ENCODE measurements around the gene RAD54L. TPM values are rescaled to one million over a fixed set of nuclear protein-coding genes. Genes with fewer than 3 reads are reported as not detected.

RAD54L gene
- total and polyA plus RNA-seq, 2 of the 4 experiments (the other 2 are of a cell fraction) = 4.8 to 10.6 TPM

GRCh38 chr1:46221749-46222148 lies 25.8 kb upstream of the RAD54L start:
- dilution Hi-C loops (cut with HindIII; ENCODE audit: low sequenced_read_pairs, unreplicated experiment) = no loop called here
- Histone ChIP-seq H2AK5ac (ENCODE audit: low read depth, low read length) (no peak overlapping the region), H2AFZ (replicated peaks; ENCODE audit: low read length, poor library complexity) (peak overlapping the region; percentile 4), H2BK15ac (ENCODE audit: low read depth, low read length) (no peak overlapping the region), H3K14ac (replicated peaks; ENCODE audit: low read depth, low read length) (no peak overlapping the region), H4K20me1 (ENCODE audit: insufficient read depth, low read length) (no peaks in the 10 kb centered on the region), H3K9me3 (ENCODE audit: control insufficient read depth, insufficient read depth, low read length) (no peaks in the 10 kb centered on the region), H4K91ac (ENCODE audit: insufficient read depth, low read depth, low read length) (no peak overlapping the region), H3K23ac (ENCODE audit: low read depth, low read length) (no peak overlapping the region), H3K9me1 (ENCODE audit: insufficient read depth, low read length) (0 out of 2 replicates have a peak, but pooled peaks cover 6% of the 10 kb centered on the region), H4K5ac (ENCODE audit: low read depth, low read length) (no peak overlapping the region), H3K56ac (ENCODE audit: extremely low read depth, insufficient read depth, low read length) (no peak overlapping the region), H3K27me3 (ENCODE audit: control insufficient read depth, insufficient read depth, low read length) (no peaks in the 10 kb centered on the region), H3K4ac (ENCODE audit: low read depth, low read length) (no peak overlapping the region), H3K4me3 (ENCODE audit: insufficient read depth, low read depth, low read length) (no peak overlapping the region), H2BK20ac (ENCODE audit: low read depth, low read length) (no peak overlapping the region), H4K8ac (ENCODE audit: low read depth in 2 of 2, low read length in 2 of 2) (no peak overlapping the region), H3K9ac (ENCODE audit: low read depth, low read length) (no peak overlapping the region), H3K4me1 (ENCODE audit: control insufficient read depth, insufficient read depth, low read length) (peaks cover 2% of the 10 kb centered on the region; the same call in 1 of the 2 replicates), H3K4me2 (ENCODE audit: low read depth, low read length) (no peak overlapping the region), H3K18ac (ENCODE audit: low read depth, low read length) (no peak overlapping the region), H2AK9ac (replicated peaks; ENCODE audit: low read depth, low read length, poor library complexity) (no peak overlapping the region), H2BK120ac (ENCODE audit: low read depth, low read length) (no peak overlapping the region), H2BK5ac (ENCODE audit: low read depth, low read length, poor library complexity, severe bottlenecking) (no peak overlapping the region), H3K79me1 (ENCODE audit: low read depth in 1 of 2, low read length in 2 of 2) (no peaks in the 10 kb centered on the region; a peak in 1 of 4 replicates), H3K36me3 (ENCODE audit: control insufficient read depth, insufficient read depth, low read length) (peaks cover 2% of the 10 kb centered on the region; the same call in 1 of the 2 replicates), H3K27ac (ENCODE audit: insufficient read depth, low read length) (no peak overlapping the region)
- BruUV-seq (replicated peaks) = no TSS peak
- intact Hi-C loops (cut with micrococcal nuclease) = no loop called here
- ATAC-seq (ENCODE audit: low read depth) (no peak), DNase-seq (no peak)
- TF ChIP-seq NFE2L2 (IDR thresholded peaks at IDR 0.05; ENCODE audit: low read depth, low read length) (no peak), RCOR1 (IDR thresholded peaks at IDR 0.05; ENCODE audit: insufficient replicate concordance, low read length) (no peak), FOS (IDR thresholded peaks at IDR 0.05; ENCODE audit: low read depth, low read length) (no peak), USF2 (IDR thresholded peaks at IDR 0.05; ENCODE audit: low read depth, low read length) (no peak), MAZ (IDR thresholded peaks at IDR 0.05; ENCODE audit: borderline replicate concordance, low read depth, low read length) (no peak), CTCF (conservative IDR thresholded peaks at IDR 0.05; ENCODE audit: low read depth, low read length) (no peak), MAFK (IDR thresholded peaks at IDR 0.05; ENCODE audit: low read depth, low read length) (no peak), ELK1 (IDR thresholded peaks at IDR 0.05; ENCODE audit: borderline replicate concordance, low read depth, low read length) (no peak), CHD1 (IDR thresholded peaks at IDR 0.05; ENCODE audit: low read depth, low read length) (no peak), SMC3 (IDR thresholded peaks at IDR 0.05; ENCODE audit: low read depth, low read length) (no peak), RFX5 (IDR thresholded peaks at IDR 0.05; ENCODE audit: low read depth, low read length) (no peak), MXI1 (IDR thresholded peaks at IDR 0.05; ENCODE audit: borderline replicate concordance, low read depth, low read length) (no peak), CEBPB (IDR thresholded peaks at IDR 0.05; ENCODE audit: low read depth, low read length) (no peak), BHLHE40 (IDR thresholded peaks at IDR 0.05; ENCODE audit: low read depth, low read length) (no peak), POLR2A (IDR thresholded peaks at IDR 0.05; ENCODE audit: low read depth, low read length) (no peak), RAD21 (IDR thresholded peaks at IDR 0.05; ENCODE audit: low read length) (no peak)
- WGBS, 2 experiments (ENCODE audit: extremely low coverage in 2 of 2, insufficient read length in 1 of 2) = no CpG with 5 or more reads among the region's 4 CpGs
- CTCF ChIA-PET = interaction anchor here (1.2 kb wide), 1 partner anchor 185 kb away, joined by 4 read pairs; no protein-coding TSS in a partner anchor
- POLR2A ChIA-PET (ENCODE audit: unreplicated experiment) = no interaction called here
- in situ Hi-C loops (cut with MboI; ENCODE audit: low sequenced_read_pairs) = no loop called here
